C4-2B (cell line): Measurements from ENCODE around the gene ME3.

ENCODE experiments used
- H3K27ac ChIP-seq: fragments of 450-650 bp; 2 replicates; pipeline ENCODE4 v1.5.1; 2017
- ZFX ChIP-seq: fragments of 450-650 bp; IDR thresholded peaks from 2 replicates; pipeline ENCODE4 v1.6.1; 2017
- TF ChIP-seq, protein P1 (sequence below): fragments of 450-650 bp; conservative IDR thresholded peaks from 2 replicates; pipeline ENCODE4 v1.5.1; 2017; ENCODE audit warnings: mild to moderate bottlenecking

Gene ME3

DNA sequence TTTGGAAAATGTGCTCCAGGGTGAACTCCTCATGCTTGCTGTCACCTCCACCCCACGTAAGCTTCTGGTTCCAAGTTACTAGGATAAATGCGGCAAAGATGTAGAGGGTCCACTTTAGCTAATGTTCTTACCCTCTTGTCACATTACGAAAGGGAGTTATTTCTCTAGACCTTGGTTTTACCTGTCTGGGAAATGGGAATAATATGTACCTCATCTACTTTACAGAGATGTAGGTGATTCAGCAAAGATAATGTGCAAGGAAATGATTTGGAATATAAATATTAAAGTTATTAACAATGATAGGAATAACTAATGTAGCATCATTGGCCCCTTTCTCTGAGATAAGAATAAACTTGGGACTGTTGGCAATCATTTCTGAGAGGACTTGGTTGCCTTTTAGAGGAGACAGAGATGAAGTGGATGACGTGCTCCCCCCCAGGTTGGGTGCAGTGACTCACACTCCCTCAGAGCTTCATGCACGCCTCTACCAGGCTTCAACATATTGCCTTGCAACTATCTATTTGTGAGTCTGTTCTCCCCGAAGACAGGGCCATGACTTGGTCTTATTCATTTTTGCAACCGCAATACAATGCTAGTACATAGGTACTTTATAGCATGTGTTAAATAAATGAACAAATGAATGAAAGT, 97.1 kb downstream of the ME3 start:
- no peak overlapping the region for H3K27ac ChIP-seq

GRCh38 chr11:86574493-86575207, 97.8 kb downstream of the ME3 start:
- TF ChIP-seq, protein P1, sequence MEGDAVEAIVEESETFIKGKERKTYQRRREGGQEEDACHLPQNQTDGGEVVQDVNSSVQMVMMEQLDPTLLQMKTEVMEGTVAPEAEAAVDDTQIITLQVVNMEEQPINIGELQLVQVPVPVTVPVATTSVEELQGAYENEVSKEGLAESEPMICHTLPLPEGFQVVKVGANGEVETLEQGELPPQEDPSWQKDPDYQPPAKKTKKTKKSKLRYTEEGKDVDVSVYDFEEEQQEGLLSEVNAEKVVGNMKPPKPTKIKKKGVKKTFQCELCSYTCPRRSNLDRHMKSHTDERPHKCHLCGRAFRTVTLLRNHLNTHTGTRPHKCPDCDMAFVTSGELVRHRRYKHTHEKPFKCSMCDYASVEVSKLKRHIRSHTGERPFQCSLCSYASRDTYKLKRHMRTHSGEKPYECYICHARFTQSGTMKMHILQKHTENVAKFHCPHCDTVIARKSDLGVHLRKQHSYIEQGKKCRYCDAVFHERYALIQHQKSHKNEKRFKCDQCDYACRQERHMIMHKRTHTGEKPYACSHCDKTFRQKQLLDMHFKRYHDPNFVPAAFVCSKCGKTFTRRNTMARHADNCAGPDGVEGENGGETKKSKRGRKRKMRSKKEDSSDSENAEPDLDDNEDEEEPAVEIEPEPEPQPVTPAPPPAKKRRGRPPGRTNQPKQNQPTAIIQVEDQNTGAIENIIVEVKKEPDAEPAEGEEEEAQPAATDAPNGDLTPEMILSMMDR = no peak
- no peak for TF ChIP-seq ZFX
- no peak overlapping the region for H3K27ac ChIP-seq

More for the DNA sequence above, 97.1 kb downstream of the ME3 start:
- TF ChIP-seq, protein P1 = no peak
- TF ChIP-seq ZFX = no peak

DNA sequence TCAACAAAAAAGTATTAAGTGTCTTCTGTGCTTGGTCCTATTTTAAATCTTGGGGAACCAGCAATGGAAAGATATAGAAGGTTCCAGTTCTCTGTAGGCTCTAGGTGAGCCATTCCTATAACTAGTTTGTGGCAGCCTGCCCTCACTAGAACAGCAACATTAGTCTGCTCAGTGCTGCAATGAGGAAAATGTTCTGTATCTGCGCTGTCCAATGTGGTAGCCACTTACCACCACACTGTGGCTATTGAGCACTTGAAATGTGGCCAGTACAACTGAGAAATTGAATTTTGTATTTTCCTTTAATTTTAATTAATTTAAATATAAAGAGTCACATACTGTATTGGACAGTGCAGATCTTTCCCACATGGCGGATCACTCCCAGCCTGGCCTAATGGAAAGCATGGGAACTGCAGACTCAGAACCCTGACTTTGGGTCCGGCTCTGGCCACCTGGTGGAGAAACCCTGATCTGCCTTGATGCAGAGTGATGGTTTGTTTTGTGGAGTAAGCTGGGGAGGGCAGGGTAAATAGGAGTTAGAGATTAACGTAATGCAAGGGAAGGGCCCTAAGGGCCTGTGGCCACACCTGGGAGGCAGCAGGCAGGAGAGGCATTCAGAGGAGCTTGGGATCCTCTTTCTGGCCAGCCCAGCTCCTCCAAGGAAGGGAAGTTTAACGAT, 101.0 kb downstream of the ME3 start:
- no peak for TF ChIP-seq ZFX
- TF ChIP-seq, protein P1 = peak; percentile 44
- no peak overlapping the region for H3K27ac ChIP-seq

- TF ChIP-seq, protein P1 = no peak
- TF ChIP-seq ZFX = no peak
- H3K27ac ChIP-seq = no peak overlapping the region
These were observed 102.0 kb downstream of the ME3 start for GRCh38 chr11:86570451-86570850.

DNA sequence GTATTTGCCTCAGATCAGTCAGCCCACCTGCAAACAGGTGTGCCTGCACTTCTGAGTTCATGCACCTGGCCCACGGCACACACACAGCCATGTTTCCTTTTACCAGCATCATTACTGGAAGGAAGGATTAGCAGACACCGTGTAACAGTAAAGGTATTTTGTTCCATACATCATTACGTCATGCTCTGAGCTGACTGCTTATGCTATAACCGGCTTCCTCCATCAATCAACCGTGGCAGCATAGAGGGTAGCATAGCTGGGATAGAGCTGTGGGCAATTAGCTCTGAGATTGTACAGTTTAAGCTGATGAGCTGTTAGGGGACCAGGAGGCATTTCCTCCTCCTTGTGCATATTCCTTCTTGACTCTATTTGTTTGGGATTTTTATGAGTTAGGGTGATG, 102.4 kb downstream of the ME3 start:
- TF ChIP-seq, protein P1 = no peak
- no peak for TF ChIP-seq ZFX

DNA sequence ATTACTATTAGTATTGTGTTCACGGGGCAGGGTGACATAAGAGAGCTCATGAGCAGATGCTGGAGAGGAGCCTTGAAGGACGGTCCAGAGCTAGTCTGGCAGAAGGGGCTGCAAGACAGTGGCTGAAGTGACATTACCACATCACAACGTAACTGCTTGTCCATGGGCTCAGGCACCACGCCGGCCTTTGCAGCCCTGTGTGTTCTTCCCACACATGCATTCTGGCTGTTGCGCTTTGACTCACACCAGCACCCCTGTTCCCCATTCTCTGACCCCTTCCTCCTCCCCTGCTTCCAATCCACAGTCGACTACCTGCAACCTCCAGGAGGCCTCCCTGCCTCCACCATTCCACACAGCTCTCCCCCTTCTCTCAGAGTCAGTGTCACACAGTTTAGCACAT, 103.3 kb downstream of the ME3 start:
- TF ChIP-seq ZFX = no peak
- TF ChIP-seq, protein P1 = no peak
- no peak overlapping the region for H3K27ac ChIP-seq

More for the DNA sequence above, 102.4 kb downstream of the ME3 start:
- H3K27ac ChIP-seq = no peak overlapping the region

GRCh38 chr11:86565801-86566312, 106.6 kb downstream of the ME3 start:
- no peak for TF ChIP-seq ZFX
- TF ChIP-seq, protein P1 = no peak
- H3K27ac ChIP-seq = no peak overlapping the region
